Activated CD8-positive, alpha-beta memory T cell treated with anti-CD3 and anti-CD28 coated beads for 36 hours (primary cell): ENCODE measurements around the gene PARVB. TPM values are rescaled to one million over a fixed set of nuclear protein-coding genes. Genes with fewer than 3 reads are reported as not detected.

Experiments used
- CTCF ChIA-PET: fragments of 350-600 bp; sonication (Branson Sonifier 250); formaldehyde crosslinking; loops from one replicate; lab custom pipeline; 2021; ENCODE audit warnings: antibody characterized with exemption; lab: Charles Lee
- POLR2A ChIA-PET: fragments of 350-600 bp; sonication (Branson Sonifier 250); formaldehyde crosslinking; loops from one replicate; lab custom pipeline; 2021; ENCODE audit warnings: antibody characterized with exemption; lab: Charles Lee
- total RNA-seq, 2 experiments: library from RNA; stranded (reverse); gene quantifications; one replicate each; pipeline ENCODE4 v1.2.3, GENCODE V29; 2021

PARVB gene, protein sequence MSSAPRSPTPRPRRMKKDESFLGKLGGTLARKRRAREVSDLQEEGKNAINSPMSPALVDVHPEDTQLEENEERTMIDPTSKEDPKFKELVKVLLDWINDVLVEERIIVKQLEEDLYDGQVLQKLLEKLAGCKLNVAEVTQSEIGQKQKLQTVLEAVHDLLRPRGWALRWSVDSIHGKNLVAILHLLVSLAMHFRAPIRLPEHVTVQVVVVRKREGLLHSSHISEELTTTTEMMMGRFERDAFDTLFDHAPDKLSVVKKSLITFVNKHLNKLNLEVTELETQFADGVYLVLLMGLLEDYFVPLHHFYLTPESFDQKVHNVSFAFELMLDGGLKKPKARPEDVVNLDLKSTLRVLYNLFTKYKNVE
- 100 to 1,000 TPM in 1 of 2 experiments, 10 to 100 TPM in 1; 94.0 to 101 TPM for total RNA-seq

DNA sequence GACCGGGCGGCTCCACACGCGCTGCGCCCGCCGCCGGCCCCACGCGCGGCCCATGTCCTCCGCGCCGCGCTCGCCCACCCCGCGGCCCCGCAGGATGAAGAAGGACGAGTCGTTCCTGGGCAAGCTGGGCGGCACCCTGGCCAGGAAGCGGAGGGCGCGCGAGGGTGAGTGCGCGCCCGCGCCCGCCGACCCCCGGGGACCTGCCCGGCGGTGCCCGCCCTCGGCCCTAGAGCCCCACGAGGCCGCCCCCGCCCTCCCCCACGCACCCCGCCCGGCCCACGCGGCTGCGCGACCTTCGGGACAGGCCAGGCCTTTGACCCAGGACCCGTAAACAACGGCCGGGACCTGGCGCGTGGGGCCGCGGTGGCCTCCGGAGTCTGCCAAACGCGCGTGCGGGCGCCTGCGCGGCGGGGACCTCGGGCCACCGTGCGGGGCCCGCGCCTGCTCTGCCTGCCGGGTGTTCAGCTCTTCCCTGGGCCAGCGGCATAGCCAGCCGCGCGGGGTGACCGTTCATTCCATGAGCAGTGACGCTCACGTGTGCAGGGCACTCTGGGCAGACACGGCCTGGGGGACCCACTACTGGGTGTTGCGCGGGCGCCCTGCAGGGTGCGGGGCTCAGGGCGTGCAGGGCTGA, at the start of gene PARVB:
TSS of gene PARVB (plus strand) at position 15 of the 634 bp plus-strand sequence. CDS start at position 53, 38 bp downstream.
- POLR2A ChIA-PET: interaction anchor here (1.2 to 1.3 kb wide), 2 partner anchors 157 to 596 kb away, joined by 3 to 7 read pairs; partner anchors contain the start of gene PARVG
- CTCF ChIA-PET: interaction anchor here (0.9 to 1.3 kb wide), 3 partner anchors 9 to 37 kb away, joined by 3 to 7 read pairs (median 4); no protein-coding TSS in a partner anchor

DNA sequence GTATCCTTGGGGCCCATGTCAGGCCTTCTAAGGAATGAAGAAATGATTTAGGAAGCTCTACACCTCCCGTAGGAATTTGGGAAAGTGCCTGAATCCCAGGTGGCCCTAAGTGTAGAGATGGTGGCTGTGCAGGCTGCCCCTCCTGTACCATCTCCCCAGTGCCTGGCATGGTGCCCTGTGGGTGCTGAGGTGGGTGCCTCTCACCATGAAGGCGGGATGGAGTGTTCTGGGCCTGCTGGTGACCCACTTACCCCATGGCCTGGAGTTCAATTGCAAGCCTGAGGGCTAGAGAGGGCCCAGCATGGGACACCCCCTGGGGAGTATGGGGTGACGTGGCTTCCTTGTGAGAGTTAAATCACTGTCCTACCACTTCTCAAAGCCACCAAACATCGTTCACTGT, 49.1 kb upstream of the PARVB start:
- ChIA-PET CTCF (no interaction called here), POLR2A (no interaction called here)

DNA sequence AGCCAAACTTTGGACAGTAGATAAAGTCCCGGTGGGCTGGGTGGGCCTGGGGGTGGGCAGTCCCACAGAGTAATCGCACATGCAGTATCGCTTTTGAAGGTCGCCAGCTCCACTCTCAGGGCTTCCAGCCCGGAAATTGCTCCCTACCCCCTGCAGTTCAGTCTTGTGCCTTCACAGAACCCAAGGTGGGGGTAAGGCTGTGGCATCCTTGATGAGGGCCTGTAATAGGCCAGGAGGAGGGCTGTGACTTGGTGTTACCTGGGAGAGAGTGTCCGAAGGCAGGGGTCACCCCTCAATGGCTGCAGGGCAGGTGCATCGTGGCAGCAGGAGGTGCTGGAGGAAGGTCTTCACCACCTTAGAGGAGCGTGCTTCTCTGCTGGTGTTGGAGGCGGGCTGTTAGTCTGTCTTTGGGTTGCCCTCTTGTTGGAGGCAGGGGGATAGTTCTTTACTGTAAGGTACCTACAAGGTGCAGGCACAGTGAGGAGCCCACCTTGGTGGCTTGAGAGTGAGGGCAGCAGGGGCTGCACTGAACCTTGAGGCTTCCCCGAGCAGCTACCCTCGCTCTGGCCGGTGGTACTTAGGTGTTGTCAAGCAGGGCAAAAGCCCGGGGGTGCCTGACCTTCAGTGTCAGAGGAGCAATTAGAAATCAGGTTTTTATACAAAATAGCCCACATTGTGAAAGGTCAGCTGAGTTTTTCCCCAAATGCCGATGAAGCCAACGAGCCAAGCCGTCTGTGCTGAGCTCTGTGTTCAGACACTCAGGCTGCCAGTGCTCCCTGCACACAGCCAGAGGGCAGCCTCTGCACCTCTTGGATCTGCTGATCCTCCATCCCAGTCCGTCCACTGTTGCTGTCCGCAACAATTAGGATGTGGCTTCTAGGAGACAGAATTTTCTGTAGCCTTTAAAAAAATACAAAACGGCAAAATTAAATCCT, 47.0 kb upstream of the PARVB start:
- ChIA-PET CTCF (no interaction called here), POLR2A (no interaction called here)

DNA sequence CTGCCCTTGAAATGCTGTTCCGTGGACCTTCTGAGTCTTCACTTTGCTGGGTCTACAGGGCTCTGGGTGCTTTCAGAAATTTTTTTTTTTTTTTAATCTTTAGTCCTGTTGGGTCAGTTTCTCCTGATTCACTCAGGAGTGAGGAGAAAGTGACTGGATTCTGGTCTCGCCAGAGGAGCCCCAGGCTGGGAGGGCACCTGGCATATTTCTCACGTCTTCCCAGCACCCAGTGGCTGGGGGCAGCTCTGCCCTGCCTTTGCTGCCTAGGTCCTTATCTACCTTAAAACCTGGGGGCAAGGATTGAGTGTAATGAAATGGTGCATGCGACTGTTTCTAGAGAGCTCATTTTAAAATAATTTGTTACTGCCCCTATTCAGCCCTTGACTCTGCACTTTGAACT, 45.5 kb upstream of the PARVB start:
- ChIA-PET POLR2A (interaction anchor here (1.0 kb wide), 1 partner anchor 12 kb away, joined by 3 read pairs; no protein-coding TSS in a partner anchor), CTCF (no interaction called here)

DNA sequence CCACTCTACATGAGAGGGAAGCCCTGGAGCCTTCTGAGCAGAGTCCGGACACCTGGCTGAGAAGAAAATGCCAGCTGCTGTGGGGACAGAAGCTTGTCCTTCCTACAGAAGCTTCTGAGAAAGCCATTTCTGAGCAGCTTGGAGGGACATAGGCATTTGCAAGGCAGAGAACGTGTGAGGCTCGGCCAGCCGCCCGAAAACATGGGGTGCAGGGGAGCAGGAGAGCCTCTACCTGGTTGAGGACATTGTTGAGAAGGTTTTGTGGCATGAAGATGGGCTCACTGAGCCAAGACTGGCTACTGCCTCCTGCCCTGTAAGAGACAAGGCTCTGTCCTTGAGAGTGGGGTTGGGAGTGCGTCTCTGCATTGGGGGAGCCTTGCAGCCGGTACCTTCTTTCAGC, 43.5 kb upstream of the PARVB start:
- POLR2A ChIA-PET: no interaction called here
- CTCF ChIA-PET: interaction anchor here (1.3 kb wide), 1 partner anchor 13 kb away, joined by 4 read pairs; no protein-coding TSS in a partner anchor

DNA sequence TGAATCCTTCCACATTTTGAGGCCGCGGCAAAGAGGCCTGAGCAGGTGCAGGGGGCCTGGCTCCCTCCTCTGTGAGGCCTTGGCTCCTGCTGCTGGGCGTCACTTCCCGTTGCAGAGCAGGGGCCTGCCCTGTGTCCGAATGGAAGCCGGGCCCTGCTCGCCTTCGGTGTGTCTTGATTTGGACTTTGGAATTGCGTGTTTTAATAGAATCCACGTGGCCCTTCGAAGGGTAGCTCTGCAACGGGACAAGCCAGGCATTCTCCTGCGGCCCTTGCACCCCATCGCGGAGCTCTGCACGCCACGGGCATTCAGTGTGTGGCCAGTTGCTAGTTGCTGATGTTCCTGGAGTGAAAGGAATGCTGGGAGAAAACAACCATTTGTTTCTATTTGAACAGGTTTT, 43.1 kb upstream of the PARVB start:
- CTCF ChIA-PET: no interaction called here
- POLR2A ChIA-PET: no interaction called here

DNA sequence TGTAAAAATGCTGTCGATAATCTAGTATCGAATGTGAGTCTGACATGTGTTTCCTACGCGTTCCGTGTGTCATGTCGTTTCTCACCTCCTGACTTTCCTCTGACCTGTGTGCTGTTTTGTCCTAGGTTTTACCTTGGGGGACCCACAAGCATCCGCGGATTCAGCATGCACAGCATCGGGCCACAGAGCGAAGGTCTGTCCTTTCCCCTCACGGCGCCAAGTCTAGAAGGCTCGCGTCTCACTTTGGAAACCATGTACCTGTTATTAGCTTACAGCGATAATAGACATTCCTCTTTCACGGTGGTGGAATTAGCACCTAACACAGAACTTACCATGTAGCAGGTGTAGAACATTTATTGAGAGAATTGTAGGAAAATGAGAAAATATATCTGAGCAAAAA, 40.3 kb upstream of the PARVB start:
- POLR2A ChIA-PET: no interaction called here
- CTCF ChIA-PET: interaction anchor here (1.0 kb wide), 1 partner anchor 9 kb away, joined by 4 read pairs; no protein-coding TSS in a partner anchor

DNA sequence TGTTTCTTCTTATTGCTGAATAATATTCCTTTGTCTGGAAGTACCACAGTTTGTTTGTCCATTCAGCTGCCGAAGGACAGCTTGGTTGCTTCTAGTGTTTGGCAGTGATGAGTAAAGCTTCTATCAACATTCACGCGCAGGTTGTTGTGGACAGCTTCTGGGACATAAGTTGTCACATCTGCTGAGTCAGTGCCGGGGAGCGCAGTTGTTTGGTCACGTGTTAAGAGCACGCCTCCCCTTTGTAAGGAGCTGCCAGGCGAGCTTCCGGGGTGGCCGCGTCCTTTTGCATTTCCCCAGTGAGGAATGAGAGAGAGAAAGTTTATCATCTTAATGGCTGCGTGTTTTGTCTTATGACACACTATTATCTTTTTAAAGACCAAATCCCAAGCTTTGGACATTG, 38.6 kb upstream of the PARVB start:
- CTCF ChIA-PET: interaction anchor here (0.8 kb wide), 1 partner anchor 27 kb away, joined by 3 read pairs; no protein-coding TSS in a partner anchor
- POLR2A ChIA-PET: no interaction called here

DNA sequence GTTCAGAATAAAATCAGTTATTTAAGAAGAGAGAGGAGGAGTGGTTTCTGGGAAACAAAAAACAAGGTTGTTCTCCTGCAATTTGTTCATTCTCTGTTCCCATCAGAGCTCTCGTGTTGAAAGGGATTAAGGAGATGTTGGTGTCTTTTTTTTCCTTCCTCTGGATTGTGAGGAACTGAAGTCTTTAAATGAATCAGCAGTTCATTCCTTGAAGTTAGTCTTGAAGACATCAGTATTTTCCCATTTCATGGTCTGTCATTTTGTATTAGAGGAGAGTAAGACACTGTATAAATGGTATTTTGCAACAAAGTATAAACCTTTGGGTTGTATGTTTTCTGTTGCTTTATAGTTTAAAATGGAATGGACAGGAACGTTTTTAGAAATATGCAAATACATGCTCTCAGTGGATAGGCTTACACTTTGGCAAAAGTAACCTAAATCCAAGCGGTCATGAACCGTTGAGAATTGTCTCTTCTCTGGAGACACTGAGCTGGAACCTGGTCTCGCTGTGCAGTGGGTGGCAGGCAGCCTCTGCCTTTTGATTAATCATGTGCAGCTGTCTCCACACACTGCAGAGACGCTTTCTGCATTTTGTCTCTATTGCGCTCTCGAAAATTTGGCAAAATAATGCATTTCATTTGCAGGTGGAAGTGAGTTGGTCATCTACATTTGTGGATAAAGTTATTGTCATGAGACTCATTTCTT, 35.8 kb upstream of the PARVB start:
- ChIA-PET CTCF (interaction anchor here (1.2 to 1.3 kb wide), 3 partner anchors 36 to 637 kb away, joined by 3 to 4 read pairs (median 4); partner anchors contain the start of gene PARVB), POLR2A (no interaction called here)

DNA sequence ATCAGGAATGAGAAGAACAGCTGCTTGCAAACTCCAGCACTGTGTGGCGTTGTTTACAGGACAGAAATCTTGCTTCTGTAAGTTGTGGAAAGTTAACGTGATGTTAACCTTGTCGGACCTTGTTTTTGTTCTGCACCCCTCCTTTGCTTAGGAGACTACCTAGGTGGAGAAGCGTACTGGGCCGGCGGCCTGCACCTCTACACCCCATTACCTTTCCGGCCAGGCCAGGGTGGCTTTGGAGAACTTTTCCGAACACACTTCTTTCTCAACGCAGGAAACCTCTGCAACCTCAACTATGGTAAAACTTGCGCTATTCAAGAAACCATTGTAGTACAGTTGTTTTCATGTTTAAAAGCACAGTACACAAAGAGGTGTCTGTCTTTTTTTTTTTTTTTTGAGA, 35.1 kb upstream of the PARVB start:
- CTCF ChIA-PET: no interaction called here
- POLR2A ChIA-PET: interaction anchor here (0.7 kb wide), 1 partner anchor 696 kb away, joined by 6 read pairs; no protein-coding TSS in a partner anchor

DNA sequence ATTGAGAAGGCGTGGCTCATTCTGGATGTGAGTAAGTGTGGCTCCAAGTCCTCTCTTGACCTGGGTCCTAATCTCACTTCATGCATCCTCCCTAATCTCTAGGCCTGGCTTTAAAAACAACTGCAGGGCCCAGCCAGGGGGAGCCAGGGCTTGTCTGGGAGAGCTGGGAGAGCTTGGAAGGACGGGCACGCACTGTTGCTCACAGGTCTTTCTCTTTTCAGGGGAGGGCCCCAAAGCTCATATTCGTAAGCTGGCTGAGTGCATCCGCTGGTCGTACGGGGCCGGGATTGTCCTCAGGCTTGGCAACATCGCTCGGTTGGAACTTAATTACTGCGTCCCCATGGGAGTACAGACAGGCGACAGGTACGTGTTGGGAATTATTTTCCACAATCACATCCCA, 34.1 kb upstream of the PARVB start:
- CTCF ChIA-PET: interaction anchor here (0.9 to 2.1 kb wide), 3 partner anchors 96 to 636 kb away, joined by 3 to 5 read pairs (median 3); no protein-coding TSS in a partner anchor
- POLR2A ChIA-PET: interaction anchor here (1.0 kb wide), 1 partner anchor 11 kb away, joined by 3 read pairs; no protein-coding TSS in a partner anchor

DNA sequence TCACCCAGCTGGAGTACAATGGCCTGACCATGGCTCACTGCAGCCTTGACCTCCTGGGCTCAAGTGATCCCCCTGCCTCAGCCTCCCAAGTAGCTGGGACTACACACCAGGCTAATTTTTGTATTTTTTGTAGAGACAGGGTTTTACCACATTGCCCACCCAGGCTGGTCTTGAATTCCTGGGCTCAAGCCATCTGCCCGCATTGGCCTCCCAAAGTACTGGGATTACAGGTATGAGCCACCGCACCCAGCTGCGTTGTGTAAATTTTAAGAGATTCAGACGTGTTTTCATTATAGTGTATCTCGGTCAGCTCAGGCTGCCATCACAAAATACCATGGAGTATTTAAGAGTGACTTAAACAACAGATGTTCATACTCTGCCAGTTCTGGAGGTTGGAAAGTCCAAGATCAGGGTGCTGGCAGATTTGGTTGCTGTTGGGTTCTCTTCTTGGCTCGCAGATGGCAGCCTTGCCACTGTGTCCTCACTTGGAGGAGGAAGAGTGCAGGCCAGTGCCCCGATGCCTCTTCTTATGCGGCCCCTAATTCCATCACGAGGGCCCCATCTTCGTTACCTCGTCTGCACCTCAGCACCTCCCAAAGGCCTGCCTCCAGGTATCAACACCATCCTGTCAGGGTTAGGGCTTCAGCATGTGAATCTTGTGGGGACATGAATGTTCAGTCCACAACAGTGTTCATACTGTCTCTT, 32.6 kb upstream of the PARVB start:
- CTCF ChIA-PET: interaction anchor here (1.3 to 2.1 kb wide), 3 partner anchors 90 to 576 kb away, joined by 3 to 5 read pairs (median 3); no protein-coding TSS in a partner anchor
- POLR2A ChIA-PET: interaction anchor here (0.6 kb wide), 1 partner anchor 94 kb away, joined by 3 read pairs; no protein-coding TSS in a partner anchor

DNA sequence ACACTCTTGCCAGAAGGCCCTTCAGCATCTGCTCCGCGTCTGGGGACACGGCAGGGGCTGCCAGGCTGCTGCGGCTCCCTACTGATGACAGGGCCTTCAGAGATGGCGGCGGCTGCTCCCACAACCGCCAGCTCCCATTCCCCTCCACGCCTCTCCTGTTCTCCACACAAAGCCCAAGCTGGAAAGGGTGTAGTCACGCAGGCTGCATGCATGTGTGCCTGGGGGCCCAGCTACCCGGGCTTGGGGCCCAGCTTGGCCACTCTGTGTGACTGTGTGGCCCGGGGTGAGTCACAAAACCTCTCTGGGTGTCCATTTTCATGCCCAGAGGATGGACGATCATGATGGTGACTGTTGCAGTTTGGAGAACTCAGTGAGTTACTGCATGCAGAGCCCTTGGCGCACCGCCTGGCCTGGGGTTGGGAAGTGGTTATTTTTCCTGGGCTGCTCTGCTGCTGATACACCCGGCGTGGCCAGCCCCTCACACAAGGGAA, 31.7 kb upstream of the PARVB start:
- ChIA-PET CTCF (interaction anchor here (1.2 to 2.1 kb wide), 17 partner anchors 9 to 690 kb away, joined by 3 to 22 read pairs (median 5); no protein-coding TSS in a partner anchor), POLR2A (no interaction called here)

DNA sequence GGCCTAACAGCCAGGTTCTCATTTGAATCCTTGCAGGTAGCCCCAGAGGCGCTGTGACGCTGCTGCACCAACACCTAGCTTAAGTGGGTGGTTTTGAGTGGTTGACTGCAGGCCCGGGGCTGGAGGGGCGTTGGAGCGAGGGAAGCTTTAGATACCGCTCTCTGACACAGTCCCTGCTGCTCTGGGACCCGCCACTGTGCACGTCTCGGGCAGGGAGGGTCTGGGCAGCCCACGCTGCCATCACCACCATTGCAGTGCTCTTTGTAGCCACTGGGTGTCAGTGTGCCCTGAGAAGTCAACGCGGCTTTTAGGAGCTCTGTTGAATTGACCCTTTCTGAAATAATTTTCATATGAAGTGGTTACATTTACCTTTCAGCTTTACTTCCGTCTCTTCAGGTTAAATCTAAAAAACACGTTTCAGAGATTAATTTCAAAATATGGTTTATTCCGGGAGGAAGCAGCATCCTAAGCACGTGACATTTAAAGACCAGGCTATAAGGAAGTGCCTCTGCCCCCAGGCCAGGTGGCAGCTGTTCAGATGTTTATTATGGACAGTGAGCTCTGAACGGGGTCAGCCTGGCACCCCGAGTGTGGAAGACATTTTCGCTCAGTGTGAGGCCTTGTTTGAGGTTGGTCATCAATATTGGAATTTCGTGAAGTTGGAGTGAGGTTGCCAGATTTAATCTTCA, 30.9 kb upstream of the PARVB start:
- POLR2A ChIA-PET: interaction anchor here (0.5 to 1.4 kb wide), 2 partner anchors 38 to 643 kb away, joined by 3 read pairs; partner anchors contain the start of gene SAMM50
- CTCF ChIA-PET: interaction anchor here (0.5 to 2.1 kb wide), 35 partner anchors 10 to 690 kb away, joined by 3 to 22 read pairs (median 4); partner anchors contain the start of genes PARVB and SAMM50

DNA sequence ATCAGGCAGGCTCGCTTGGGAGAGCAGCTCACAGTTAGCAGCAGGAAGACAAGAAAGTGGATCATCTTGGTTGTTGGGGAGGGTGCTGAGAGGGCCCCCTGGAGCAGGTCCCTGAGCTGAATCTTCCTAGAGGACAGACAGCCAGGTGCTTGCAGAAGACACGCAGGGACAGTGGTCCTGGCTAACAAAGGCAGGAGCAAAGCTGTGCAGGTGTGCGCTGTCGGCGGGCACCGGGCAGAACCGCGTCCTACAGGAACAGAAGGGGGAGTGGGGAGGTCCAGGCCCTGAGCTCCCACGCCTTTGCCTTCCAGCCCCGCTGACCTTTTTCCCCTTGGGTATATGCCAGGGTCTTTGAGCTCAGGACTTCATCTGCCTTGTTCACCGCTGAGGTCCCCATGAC, 30.1 kb upstream of the PARVB start:
- ChIA-PET POLR2A (interaction anchor here (1.4 kb wide), 1 partner anchor 39 kb away, joined by 3 read pairs; the partner anchor contains the start of gene SAMM50), CTCF (interaction anchor here (0.6 to 2.1 kb wide), 18 partner anchors 9 to 728 kb away, joined by 3 to 22 read pairs (median 4); partner anchors contain the start of gene SAMM50)

DNA sequence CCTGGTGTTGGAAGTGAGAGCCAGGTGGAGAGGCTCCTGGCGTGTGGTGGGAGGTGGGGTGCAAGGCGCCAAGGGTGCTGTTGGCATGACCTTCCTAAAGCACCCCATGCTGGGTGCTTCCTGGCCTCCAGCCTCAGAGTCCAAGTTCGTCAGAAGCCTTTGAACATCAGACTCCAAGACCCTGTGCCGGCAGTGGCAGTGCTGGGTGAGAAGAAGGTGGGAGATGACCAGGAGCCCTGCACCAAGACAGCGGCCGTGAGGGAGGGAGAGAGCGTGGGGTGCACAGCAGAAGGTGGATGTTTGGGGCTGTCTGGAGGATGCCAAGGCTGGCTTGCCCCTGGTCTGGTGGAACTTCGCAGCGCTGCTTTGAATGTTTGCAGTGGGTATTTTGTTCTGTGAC, 29.7 kb upstream of the PARVB start:
- POLR2A ChIA-PET: interaction anchor here (1.4 kb wide), 1 partner anchor 40 kb away, joined by 3 read pairs; the partner anchor contains the start of gene SAMM50
- CTCF ChIA-PET: interaction anchor here (0.6 to 2.0 kb wide), 6 partner anchors 9 to 727 kb away, joined by 3 to 8 read pairs (median 4); no protein-coding TSS in a partner anchor
